GM12878 (cell line): ENCODE measurements around the gene TCF7L2.

ENCODE experiments used
- CTCF ChIP-seq, 3 experiments: IDR thresholded peaks in 2 of 3; conservative IDR thresholded peaks in 1 of 3; 2 replicates each; pipeline ENCODE4 v1.5.1; 2011; ENCODE audit warnings: low read depth in 3 of 3, low read length in 3 of 3, mild to moderate bottlenecking in 3 of 3, control low read depth in 2 of 3, moderate library complexity in 2 of 3, inconsistent platforms in 1 of 3, mixed read lengths in 1 of 3; ENCODE audit not compliant: control insufficient read depth in 2 of 3, insufficient read depth in 1 of 3; ENCODE audit errors: extremely low read depth in 1 of 3
- EED ChIP-seq: sonication (generic); IDR thresholded peaks from 2 replicates; pipeline ENCODE4 v1.6.1; 2016; ENCODE audit warnings: antibody characterized with exemption, low read depth
- ELK1 ChIP-seq: IDR thresholded peaks from 2 replicates; pipeline ENCODE4 v1.6.1; 2012; ENCODE audit warnings: low read depth, low read length, improper control_type of control experiment
- EZH2 ChIP-seq: IDR thresholded peaks from 2 replicates; pipeline ENCODE4 v1.6.1; 2012; ENCODE audit warnings: low read depth, mild to moderate bottlenecking, control low read depth, inconsistent platforms, low read length, borderline replicate concordance; ENCODE audit not compliant: control insufficient read depth
- NR2F1 ChIP-seq: fragments of 450-650 bp; conservative IDR thresholded peaks from 2 replicates; pipeline ENCODE4 v1.6.1; 2017; ENCODE audit warnings: mild to moderate bottlenecking
- POLR2A ChIP-seq: IDR thresholded peaks from 2 replicates; pipeline ENCODE4 v1.6.1; 2011; ENCODE audit warnings: low read depth, mild to moderate bottlenecking, low read length
- RAD21 ChIP-seq: IDR thresholded peaks from 2 replicates; pipeline ENCODE4 v1.6.1; 2011; ENCODE audit warnings: mild to moderate bottlenecking, low read depth, low read length, moderate library complexity; ENCODE audit not compliant: insufficient read depth
- SUZ12 ChIP-seq: fragments of 200-600 bp; sonication (generic); IDR thresholded peaks from one replicate; pipeline ENCODE4 v1.6.1; 2018; ENCODE audit warnings: antibody characterized with exemption, mild to moderate bottlenecking; ENCODE audit not compliant: unreplicated experiment

- TF ChIP-seq CTCF (IDR thresholded peaks at IDR 0.05 in 2 of 3, conservative IDR thresholded peaks at IDR 0.05 in 1 of 3; ENCODE audit: control insufficient read depth in 2 of 3, extremely low read depth in 1 of 3, insufficient read depth in 1 of 3, low read depth in 3 of 3, low read length in 3 of 3) (no peak), RAD21 (no peak), SUZ12 (no peak), ELK1 (no peak), POLR2A (no peak), EED (no peak), EZH2 (no peak), NR2F1 (no peak)
Observed at GRCh38 chr10:113182154-113182553, 232.1 kb downstream of the TCF7L2 start.
